Measurements from ENCODE around the gene PNKP.
A peak's percentile ranks its signal among the peaks of the same experiment; 100 is the strongest.
"Not testable (repeated sequence)": the region's sequence is repeated elsewhere in the genome, so short reads cannot be mapped to it uniquely, and the experiment has no call there.

Gene PNKP

GRCh38 chr19:49824662-49825061 is 42.7 kb downstream of the PNKP start:
- no peaks in the 10 kb centered on the region for H3K9me3 ChIP-seq (ENCODE audit: control insufficient read depth, insufficient read depth, low read length)
- peaks cover 46% of the 10 kb centered on the region for H3K36me3 ChIP-seq (ENCODE audit: control insufficient read depth, insufficient read depth, low read length)
- H3K27ac ChIP-seq (ENCODE audit: low read depth, low read length), result no peak overlapping the region
- no peak overlapping the region for H3K4me3 ChIP-seq (ENCODE audit: low read depth, low read length)
- no peak overlapping the region for H3K9ac ChIP-seq (ENCODE audit: low read depth, low read length)
- H3K27me3 ChIP-seq (ENCODE audit: control insufficient read depth, insufficient read depth, low read length), result no peaks in the 10 kb centered on the region
- H3K4me1 ChIP-seq (ENCODE audit: control insufficient read depth, insufficient read depth, low read length), result no peaks in the 10 kb centered on the region

GRCh38 chr19:49823472-49823871 is 43.9 kb downstream of the PNKP start:
- Histone ChIP-seq H3K4me1 (ENCODE audit: control insufficient read depth, insufficient read depth, low read length) (peaks cover 6% of the 10 kb centered on the region; the same call in 1 of the 2 replicates), H3K9ac (ENCODE audit: low read depth, low read length) (no peak overlapping the region), H3K27ac (ENCODE audit: low read depth, low read length) (no peak overlapping the region), H3K36me3 (ENCODE audit: control insufficient read depth, insufficient read depth, low read length) (peaks cover 37% of the 10 kb centered on the region), H3K9me3 (ENCODE audit: control insufficient read depth, insufficient read depth, low read length) (no peaks in the 10 kb centered on the region), H3K4me3 (ENCODE audit: low read depth, low read length) (no peak overlapping the region), H3K27me3 (ENCODE audit: control insufficient read depth, insufficient read depth, low read length) (no peaks in the 10 kb centered on the region)

- Histone ChIP-seq H3K9ac (ENCODE audit: low read depth, low read length) (no peak overlapping the region), H3K4me3 (ENCODE audit: low read depth, low read length) (no peak overlapping the region), H3K9me3 (ENCODE audit: control insufficient read depth, insufficient read depth, low read length) (no peaks in the 10 kb centered on the region), H3K36me3 (ENCODE audit: control insufficient read depth, insufficient read depth, low read length) (peaks cover 29% of the 10 kb centered on the region), H3K4me1 (ENCODE audit: control insufficient read depth, insufficient read depth, low read length) (peaks cover 6% of the 10 kb centered on the region; the same call in 1 of the 2 replicates), H3K27ac (ENCODE audit: low read depth, low read length) (no peak overlapping the region), H3K27me3 (ENCODE audit: control insufficient read depth, insufficient read depth, low read length) (no peaks in the 10 kb centered on the region)
Observed at GRCh38 chr19:49820125-49820524, 47.3 kb downstream of the PNKP start.

GRCh38 chr19:49819452-49820115 is 47.8 kb downstream of the PNKP start:
- peak overlapping the region; percentile 71 for H3K4me3 ChIP-seq (ENCODE audit: low read depth, low read length)

GRCh38 chr19:49818649-49819370 is 48.6 kb downstream of the PNKP start:
- Histone ChIP-seq H3K9me3 (ENCODE audit: control insufficient read depth, insufficient read depth, low read length) (no peaks in the 10 kb centered on the region), H3K27ac (ENCODE audit: low read depth, low read length) (peak overlapping the region; percentile 76), H3K4me1 (ENCODE audit: control insufficient read depth, insufficient read depth, low read length) (peaks cover 7% of the 10 kb centered on the region; the same call in 1 of the 2 replicates), H3K9ac (ENCODE audit: low read depth, low read length) (peak overlapping the region; percentile 89), H3K36me3 (ENCODE audit: control insufficient read depth, insufficient read depth, low read length) (peaks cover 21% of the 10 kb centered on the region), H3K4me3 (ENCODE audit: low read depth, low read length) (peak overlapping the region; percentile 71), H3K27me3 (ENCODE audit: control insufficient read depth, insufficient read depth, low read length) (no peaks in the 10 kb centered on the region)

More at GRCh38 chr19:49819452-49820115, 47.8 kb downstream of the PNKP start:
- not testable (repeated sequence) for H3K27me3 ChIP-seq (ENCODE audit: control insufficient read depth, insufficient read depth, low read length); H3K27ac ChIP-seq (ENCODE audit: low read depth, low read length); H3K4me1 ChIP-seq (ENCODE audit: control insufficient read depth, insufficient read depth, low read length); H3K9ac ChIP-seq (ENCODE audit: low read depth, low read length); H3K9me3 ChIP-seq (ENCODE audit: control insufficient read depth, insufficient read depth, low read length)
- H3K36me3 ChIP-seq (ENCODE audit: control insufficient read depth, insufficient read depth, low read length), result peaks cover 27% of the 10 kb centered on the region

DNA sequence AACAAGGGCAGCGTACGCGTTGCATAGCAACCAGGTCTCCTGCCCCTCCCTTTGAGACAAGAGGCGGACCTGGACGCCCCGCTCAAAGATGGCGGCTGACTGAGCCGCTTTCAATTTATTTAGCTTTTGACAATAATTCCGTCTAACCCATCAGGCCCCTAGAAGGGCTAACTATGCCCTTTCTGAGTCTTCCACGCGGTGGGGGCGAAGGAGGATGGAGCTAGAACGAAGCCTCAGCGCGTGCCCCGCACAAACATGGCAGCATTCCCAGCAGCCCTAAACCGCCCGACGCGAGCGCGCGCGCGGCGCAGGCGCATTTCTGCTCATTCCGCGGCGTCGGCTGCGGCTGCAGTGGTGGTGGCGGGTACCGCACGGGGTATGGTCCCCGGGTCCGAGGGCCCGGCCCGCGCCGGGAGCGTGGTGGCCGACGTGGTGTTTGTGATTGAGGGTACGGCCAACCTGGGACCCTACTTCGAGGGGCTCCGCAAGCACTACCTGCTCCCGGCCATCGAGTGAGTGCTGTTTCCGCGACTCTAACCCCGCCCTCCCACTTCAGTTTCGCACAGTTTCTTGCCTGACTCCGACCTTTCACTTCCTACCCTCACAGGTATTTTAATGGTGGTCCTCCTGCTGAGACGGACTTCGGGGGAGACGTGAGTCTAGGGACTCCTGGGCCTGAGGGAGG is 49.3 kb downstream of the PNKP start, which contains the start of gene MED25:
Gene MED25, plus strand, starts transcription at position 326 of the 685 bp plus-strand sequence. Its CDS starts 53 bp downstream, at position 379.
- Histone ChIP-seq H3K27ac (ENCODE audit: low read depth, low read length) (peak within 1 kb of the TSS; percentile 76), H3K4me3 (ENCODE audit: low read depth, low read length) (peak within 1 kb of the TSS; percentile 71), H3K9me3 (ENCODE audit: control insufficient read depth, insufficient read depth, low read length) (no peaks in the 10 kb centered on the region), H3K4me1 (ENCODE audit: control insufficient read depth, insufficient read depth, low read length) (peaks cover 8% of the 10 kb centered on the region; the same call in 1 of the 2 replicates), H3K9ac (ENCODE audit: low read depth, low read length) (peak within 1 kb of the TSS; percentile 89), H3K36me3 (ENCODE audit: control insufficient read depth, insufficient read depth, low read length) (peaks cover 14% of the 10 kb centered on the region), H3K27me3 (ENCODE audit: control insufficient read depth, insufficient read depth, low read length) (no peaks in the 10 kb centered on the region)

DNA sequence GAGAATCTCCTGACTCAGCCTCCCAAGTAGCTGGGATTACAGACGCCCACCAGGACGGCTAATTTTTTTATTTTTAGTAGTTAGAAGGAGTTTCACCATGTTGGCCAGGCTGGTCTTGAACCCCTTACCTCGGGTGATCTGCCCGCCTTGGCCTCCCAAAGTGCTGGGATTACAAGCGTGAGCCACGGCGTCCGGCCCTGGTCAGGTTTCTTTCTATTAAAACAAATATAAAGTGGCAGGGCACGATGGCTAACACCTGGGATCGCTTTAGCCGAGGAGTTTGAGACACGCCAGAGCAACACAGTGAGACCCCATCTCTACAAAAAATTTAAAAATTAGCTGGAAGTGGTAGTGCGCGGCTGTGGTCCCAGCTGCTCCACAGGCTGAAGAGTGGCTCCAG is 50.8 kb downstream of the PNKP start:
- Histone ChIP-seq H3K27me3 (ENCODE audit: control insufficient read depth, insufficient read depth, low read length) (no peaks in the 10 kb centered on the region), H3K9ac (ENCODE audit: low read depth, low read length) (no peak overlapping the region), H3K9me3 (ENCODE audit: control insufficient read depth, insufficient read depth, low read length) (no peaks in the 10 kb centered on the region), H3K4me3 (ENCODE audit: low read depth, low read length) (peak overlapping the region; percentile 71; the same call in 1 of the 2 replicates), H3K36me3 (ENCODE audit: control insufficient read depth, insufficient read depth, low read length) (peaks cover 13% of the 10 kb centered on the region; the same call in 1 of the 2 replicates), H3K4me1 (ENCODE audit: control insufficient read depth, insufficient read depth, low read length) (peaks cover 11% of the 10 kb centered on the region), H3K27ac (ENCODE audit: low read depth, low read length) (peak overlapping the region; percentile 49)

GRCh38 chr19:49814010-49814409 is 53.4 kb downstream of the PNKP start:
- H3K9me3 ChIP-seq (ENCODE audit: control insufficient read depth, insufficient read depth, low read length), result no peaks in the 10 kb centered on the region
- no peaks in the 10 kb centered on the region for H3K27me3 ChIP-seq (ENCODE audit: control insufficient read depth, insufficient read depth, low read length)
- no peak overlapping the region for H3K9ac ChIP-seq (ENCODE audit: low read depth, low read length)
- no peak overlapping the region for H3K4me3 ChIP-seq (ENCODE audit: low read depth, low read length)
- H3K4me1 ChIP-seq (ENCODE audit: control insufficient read depth, insufficient read depth, low read length), result peaks cover 13% of the 10 kb centered on the region
- H3K27ac ChIP-seq (ENCODE audit: low read depth, low read length), result peak overlapping the region; percentile 97
- no peaks in the 10 kb centered on the region for H3K36me3 ChIP-seq (ENCODE audit: control insufficient read depth, insufficient read depth, low read length)

- H3K9ac ChIP-seq (ENCODE audit: low read depth, low read length), result peak within 1 kb of the TSS; percentile 74
- peak within 1 kb of the TSS; percentile 97 for H3K27ac ChIP-seq (ENCODE audit: low read depth, low read length)
- H3K9me3 ChIP-seq (ENCODE audit: control insufficient read depth, insufficient read depth, low read length), result no peaks in the 10 kb centered on the region
- no peaks in the 10 kb centered on the region for H3K36me3 ChIP-seq (ENCODE audit: control insufficient read depth, insufficient read depth, low read length)
- H3K4me3 ChIP-seq (ENCODE audit: low read depth, low read length), result peak within 1 kb of the TSS; percentile 74
- no peaks in the 10 kb centered on the region for H3K27me3 ChIP-seq (ENCODE audit: control insufficient read depth, insufficient read depth, low read length)
- H3K4me1 ChIP-seq (ENCODE audit: control insufficient read depth, insufficient read depth, low read length), result peaks cover 12% of the 10 kb centered on the region
Observed at GRCh38 chr19:49812997-49813861, 54.1 kb downstream of the PNKP start, which contains the start of gene FUZ. TSS of gene FUZ (minus strand) at chr19:49813292. CDS start at chr19:49813106, 186 bp downstream.

DNA sequence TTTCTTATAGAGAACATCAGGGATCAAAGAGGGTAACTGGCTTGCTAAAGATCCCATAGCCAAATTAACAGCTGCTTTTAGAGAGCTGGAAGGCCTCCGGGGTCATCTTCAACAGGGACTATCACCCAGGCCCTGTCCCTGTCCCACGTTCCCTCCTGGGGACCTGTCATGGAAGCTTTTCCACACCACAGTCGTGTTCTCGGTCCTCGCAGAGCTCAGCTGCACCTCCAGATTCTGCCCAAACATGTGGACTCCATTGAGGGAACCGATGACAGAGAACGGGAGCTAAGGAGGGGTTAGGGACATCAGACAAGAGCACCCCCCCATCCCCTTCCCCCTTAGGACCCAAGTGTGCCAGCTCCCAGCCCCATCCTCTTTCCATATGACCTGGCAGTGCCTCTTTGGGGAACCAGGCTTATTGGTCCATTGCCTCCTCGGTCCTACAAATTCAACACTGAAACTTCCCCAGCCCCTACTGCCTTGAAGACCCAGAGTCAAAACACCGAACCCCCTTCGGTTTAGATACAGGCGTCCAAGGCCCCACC is 54.9 kb downstream of the PNKP start:
- Histone ChIP-seq H3K27ac (ENCODE audit: low read depth, low read length) (peak overlapping the region; percentile 97), H3K4me1 (ENCODE audit: control insufficient read depth, insufficient read depth, low read length) (peaks cover 12% of the 10 kb centered on the region), H3K36me3 (ENCODE audit: control insufficient read depth, insufficient read depth, low read length) (peaks cover under 1% of the 10 kb centered on the region; the same call in 1 of the 2 replicates), H3K4me3 (ENCODE audit: low read depth, low read length) (peak overlapping the region; percentile 74), H3K27me3 (ENCODE audit: control insufficient read depth, insufficient read depth, low read length) (no peaks in the 10 kb centered on the region), H3K9me3 (ENCODE audit: control insufficient read depth, insufficient read depth, low read length) (no peaks in the 10 kb centered on the region), H3K9ac (ENCODE audit: low read depth, low read length) (peak overlapping the region; percentile 74)
